Immature natural killer cell (primary cell): ENCODE results near the gene LHX6. TPM values are rescaled to one million over a fixed set of nuclear protein-coding genes. Genes with fewer than 3 reads are reported as not detected.

Experiments used
- DNase-seq, 3 donors: peaks; one replicate each; pipeline ENCODE4 v3.0.0; 2022; ENCODE audit warnings: mixed read lengths in 1 of 3
- H3K27ac Mint-ChIP-seq, 6 donors: one replicate each; pipeline ENCODE4 v1.8.0; 2020; ENCODE audit warnings: mixed read lengths in 6 of 6, mild to moderate bottlenecking in 5 of 6, inconsistent platforms in 4 of 6, moderate library complexity in 3 of 6
- H3K27me3 Mint-ChIP-seq, 3 donors: one replicate each; pipeline ENCODE4 v1.8.0; 2020 to 2021; ENCODE audit warnings: low read depth in 3 of 3, mild to moderate bottlenecking in 3 of 3, mixed read lengths in 3 of 3, moderate library complexity in 3 of 3, inconsistent platforms in 1 of 3
- H3K36me3 Mint-ChIP-seq, 3 donors: one replicate each; pipeline ENCODE4 v1.8.0; 2020; ENCODE audit warnings: mixed read lengths in 3 of 3, inconsistent platforms in 2 of 3, mild to moderate bottlenecking in 2 of 3
- H3K4me1 Mint-ChIP-seq, 2 donors: one replicate each; pipeline ENCODE4 v1.8.0; 2020; ENCODE audit warnings: inconsistent platforms in 2 of 2, mild to moderate bottlenecking in 2 of 2, mixed read lengths in 2 of 2, moderate library complexity in 1 of 2
- H3K4me3 Mint-ChIP-seq, 5 donors: one replicate each; pipeline ENCODE4 v1.8.0; 2020; ENCODE audit warnings: mild to moderate bottlenecking in 5 of 5, mixed read lengths in 5 of 5, inconsistent platforms in 3 of 5, moderate library complexity in 3 of 5
- H3K9me3 Mint-ChIP-seq, 6 donors: one replicate each; pipeline ENCODE4 v1.8.0; 2020; ENCODE audit warnings: mild to moderate bottlenecking in 6 of 6, mixed read lengths in 6 of 6, inconsistent platforms in 4 of 6, moderate library complexity in 3 of 6
- polyA plus RNA-seq, 3 donors: library from polyadenylated mRNA; unstranded; fragments of 300-500 nt; fragmentation: Illumina TruSeq; gene quantifications; one replicate each; pipeline ENCODE4 v1.2.3, GENCODE V29; 2021

The LHX6 gene
- polyA plus RNA-seq, 3 donors from 2014 or later, result not detected

GRCh38 chr9:122216798-122217418 is 11.8 kb downstream of the LHX6 start:
- peaks cover 23 to 50% (median 32%) of the 10 kb centered on the region in 3 donors for H3K27me3 Mint-ChIP-seq

DNA sequence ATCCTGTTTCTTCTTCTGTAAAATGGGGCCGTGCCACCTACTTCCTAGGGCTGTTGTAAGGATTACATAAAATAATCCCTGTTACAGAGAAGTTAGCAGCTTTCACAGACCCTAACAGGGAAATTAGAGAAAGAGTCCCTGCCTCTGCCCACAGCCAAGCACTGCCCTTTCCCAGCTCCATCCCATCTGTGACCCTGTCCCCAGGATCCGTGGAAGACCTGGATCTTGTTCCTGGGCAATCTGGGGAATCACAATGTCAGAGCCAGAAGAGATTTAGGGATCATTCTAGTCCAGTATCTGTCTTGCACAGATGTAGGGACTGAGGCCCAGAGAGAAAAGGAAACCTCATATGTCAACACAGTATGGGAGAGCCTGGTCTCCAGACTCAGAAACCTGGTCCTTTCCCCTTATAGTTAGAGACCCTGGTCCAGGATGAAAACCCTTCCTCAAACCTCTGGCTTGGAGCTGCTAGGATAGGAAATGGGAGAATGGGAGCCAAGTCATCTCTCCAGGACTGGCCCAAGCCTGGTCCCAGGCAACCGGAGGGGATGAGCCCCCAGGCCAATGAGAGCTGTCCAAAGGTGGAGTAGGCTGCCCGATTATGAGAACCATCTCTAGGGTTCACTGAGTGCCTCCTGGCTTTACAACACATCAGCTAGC is 12.5 kb downstream of the LHX6 start:
- no peaks in the 10 kb centered on the region for H3K36me3 Mint-ChIP-seq
- H3K9me3 Mint-ChIP-seq, result peaks cover 0 to 1% (median 0%) of the 10 kb centered on the region in 6 donors
- no peak for DNase-seq
- peaks cover 25 to 48% (median 32%) of the 10 kb centered on the region in 3 donors for H3K27me3 Mint-ChIP-seq
- no peak overlapping the region for H3K4me3 Mint-ChIP-seq
- peaks cover 19 to 20% of the 10 kb centered on the region in 2 donors for H3K4me1 Mint-ChIP-seq
- H3K27ac Mint-ChIP-seq, result no peak overlapping the region

More at GRCh38 chr9:122216798-122217418, 11.8 kb downstream of the LHX6 start:
- Mint-ChIP-seq H3K36me3 (no peaks in the 10 kb centered on the region), H3K27ac (no peak overlapping the region), H3K4me3 (no peak overlapping the region), H3K9me3 (peaks cover 0 to 1% (median 0%) of the 10 kb centered on the region in 6 donors), H3K4me1 (peaks cover 19 to 20% of the 10 kb centered on the region in 2 donors)
- no peak for DNase-seq

- no peak for DNase-seq
- no peaks in the 10 kb centered on the region for H3K36me3 Mint-ChIP-seq
- peaks cover 19 to 20% of the 10 kb centered on the region in 2 donors for H3K4me1 Mint-ChIP-seq
- H3K27ac Mint-ChIP-seq, result no peak overlapping the region
- H3K4me3 Mint-ChIP-seq, result no peak overlapping the region
- peaks cover 0 to 1% (median 0%) of the 10 kb centered on the region in 6 donors for H3K9me3 Mint-ChIP-seq
- peaks cover 26 to 49% (median 30%) of the 10 kb centered on the region in 3 donors for H3K27me3 Mint-ChIP-seq
Measured at GRCh38 chr9:122215663-122216062, 13.1 kb downstream of the LHX6 start.

DNA sequence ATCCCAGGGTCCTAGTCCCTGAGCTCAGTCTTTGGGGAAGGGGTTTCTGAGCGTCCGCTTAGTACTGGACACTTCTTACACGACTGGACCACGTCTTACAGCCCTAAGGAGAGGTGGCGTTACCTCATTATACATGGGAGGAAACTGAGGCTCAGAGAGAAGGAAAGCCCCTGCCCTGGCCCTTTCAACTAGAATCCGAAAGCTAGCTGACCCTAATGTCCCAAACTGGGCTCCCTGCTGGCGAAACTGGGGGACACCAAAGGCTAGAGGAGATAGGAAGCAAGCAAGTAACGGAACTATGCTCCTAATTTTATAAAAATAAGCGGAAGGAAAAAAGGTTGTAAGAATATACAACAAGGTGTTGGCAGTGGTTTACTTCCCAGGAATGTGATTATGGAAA is 14.2 kb downstream of the LHX6 start:
- no peak for DNase-seq
- Mint-ChIP-seq H3K4me1 (peaks cover 17 to 19% of the 10 kb centered on the region in 2 donors), H3K27me3 (peaks cover 22 to 43% (median 25%) of the 10 kb centered on the region in 3 donors), H3K9me3 (peaks cover 0 to 1% (median 0%) of the 10 kb centered on the region in 6 donors), H3K27ac (no peak overlapping the region), H3K36me3 (no peaks in the 10 kb centered on the region), H3K4me3 (peak overlapping the region; percentile 71 to 79 (median 72))

DNA sequence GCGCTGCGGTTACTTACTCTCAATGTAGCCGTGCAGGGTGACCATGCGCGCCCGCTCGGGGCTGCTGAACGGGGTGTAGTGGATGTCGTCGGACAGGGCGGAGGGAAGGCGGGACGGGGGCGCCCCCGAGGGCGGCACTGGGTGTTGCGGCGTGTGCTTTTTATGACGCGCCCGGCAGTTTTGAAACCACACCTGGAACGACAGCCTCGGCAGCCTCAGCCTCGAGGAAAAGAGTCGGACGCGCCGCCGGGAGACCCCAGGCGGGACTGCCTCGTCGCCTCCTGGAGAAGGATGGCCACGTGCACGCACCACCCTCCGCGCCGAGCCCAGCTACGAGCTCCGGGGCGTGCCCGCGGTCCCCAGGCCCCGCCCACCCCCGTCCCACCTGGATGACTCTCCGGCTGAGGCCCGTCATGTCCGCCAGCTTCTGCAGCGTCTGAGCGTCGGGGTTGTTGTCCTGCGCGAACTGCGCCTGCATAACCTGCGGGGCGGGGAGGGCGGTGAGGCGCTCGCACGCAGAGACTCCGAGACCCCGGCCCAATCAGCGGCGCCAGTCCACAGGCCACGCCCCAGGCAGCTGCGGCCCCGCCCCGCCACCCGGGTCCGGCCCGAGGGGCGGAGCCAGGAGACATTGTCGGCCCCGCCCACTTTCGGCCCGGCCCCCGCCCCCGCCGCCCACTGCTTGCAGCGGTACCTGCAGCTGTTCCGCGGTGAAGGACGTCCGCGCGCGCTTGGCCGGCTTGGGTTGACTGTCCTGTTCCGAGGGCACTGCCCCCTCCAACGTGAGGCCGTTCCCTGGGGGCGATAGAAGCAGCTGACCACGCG is 15.0 kb downstream of the LHX6 start:
- Mint-ChIP-seq H3K27me3 (peaks cover 20 to 39% (median 20%) of the 10 kb centered on the region in 3 donors), H3K4me3 (peak overlapping the region; percentile 71 to 79 (median 72)), H3K27ac (no peak overlapping the region), H3K4me1 (peaks cover 14 to 16% of the 10 kb centered on the region in 2 donors), H3K36me3 (no peaks in the 10 kb centered on the region), H3K9me3 (peaks cover 0 to 1% (median 0%) of the 10 kb centered on the region in 6 donors)
- peak; percentile 22 to 31 (median 24) for DNase-seq

- peaks cover 14 to 36% (median 16%) of the 10 kb centered on the region in 3 donors for H3K27me3 Mint-ChIP-seq
- H3K4me3 Mint-ChIP-seq, result peak overlapping the region; percentile 57 to 71 (median 64)
- H3K27ac Mint-ChIP-seq, result no peak overlapping the region
- H3K9me3 Mint-ChIP-seq, result no peaks in the 10 kb centered on the region
- peaks cover 8 to 11% of the 10 kb centered on the region in 2 donors for H3K4me1 Mint-ChIP-seq
- DNase-seq, result no peak
- H3K36me3 Mint-ChIP-seq, result no peaks in the 10 kb centered on the region
Measured at GRCh38 chr9:122213102-122213588, 15.6 kb downstream of the LHX6 start.

DNA sequence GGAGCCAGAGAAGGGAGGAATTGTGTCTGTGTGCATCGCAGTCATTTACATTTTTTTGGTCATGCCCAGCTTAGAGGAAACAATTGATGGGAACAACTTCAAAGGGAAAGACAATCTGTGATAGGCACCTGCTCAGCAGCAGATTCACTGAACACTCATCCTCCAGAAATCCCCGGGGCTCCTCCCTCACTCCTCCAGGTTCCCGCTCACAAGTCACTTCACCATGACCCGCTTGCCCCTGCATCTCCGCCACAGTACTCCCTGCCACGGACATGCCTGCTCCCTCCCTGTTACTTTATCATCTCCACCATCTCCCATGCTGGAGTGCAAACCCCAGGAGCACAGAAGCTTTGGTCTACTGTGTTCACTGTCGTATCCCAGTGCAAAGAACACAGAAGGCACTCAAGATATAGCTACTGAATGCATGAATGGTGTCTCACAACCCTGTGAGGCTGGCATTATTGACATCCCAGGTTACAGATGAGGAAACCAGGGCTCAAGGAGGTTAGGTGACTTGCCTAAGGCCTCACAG is 16.2 kb downstream of the LHX6 start:
- DNase-seq, result no peak

DNA sequence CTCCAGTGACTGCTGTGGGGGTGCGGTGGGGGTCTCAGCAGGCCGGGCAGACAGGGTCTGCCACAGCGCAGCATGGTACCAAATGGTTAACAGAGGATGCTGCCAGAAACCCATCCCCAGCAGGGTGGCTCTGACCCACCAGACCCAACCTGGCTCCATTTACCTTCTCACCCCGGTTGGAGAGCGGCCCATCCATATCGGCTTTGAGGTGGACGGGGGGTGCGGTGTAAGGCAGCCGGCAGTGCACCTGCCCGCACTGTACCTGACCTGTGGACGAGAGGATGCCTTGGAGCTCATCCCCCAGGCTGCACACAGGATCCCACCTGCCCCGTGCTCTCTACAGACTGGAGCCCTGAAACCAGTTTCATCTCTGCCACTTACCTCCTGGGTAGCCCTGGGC is 19.3 kb downstream of the LHX6 start:
- peaks cover 7 to 8% of the 10 kb centered on the region in 2 donors for H3K4me1 Mint-ChIP-seq
- H3K4me3 Mint-ChIP-seq, result no peak overlapping the region
- no peaks in the 10 kb centered on the region for H3K36me3 Mint-ChIP-seq
- DNase-seq, result no peak
- no peaks in the 10 kb centered on the region for H3K9me3 Mint-ChIP-seq
- peaks cover 8 to 17% (median 13%) of the 10 kb centered on the region in 3 donors for H3K27me3 Mint-ChIP-seq
- no peak overlapping the region for H3K27ac Mint-ChIP-seq

More for the DNA sequence above, 16.2 kb downstream of the LHX6 start:
- Mint-ChIP-seq H3K4me1 (peaks cover 7 to 11% of the 10 kb centered on the region in 2 donors), H3K4me3 (peak overlapping the region; percentile 57 to 71 (median 64)), H3K9me3 (no peaks in the 10 kb centered on the region), H3K27me3 (peaks cover 11 to 34% (median 18%) of the 10 kb centered on the region in 3 donors), H3K27ac (no peak overlapping the region), H3K36me3 (no peaks in the 10 kb centered on the region)

DNA sequence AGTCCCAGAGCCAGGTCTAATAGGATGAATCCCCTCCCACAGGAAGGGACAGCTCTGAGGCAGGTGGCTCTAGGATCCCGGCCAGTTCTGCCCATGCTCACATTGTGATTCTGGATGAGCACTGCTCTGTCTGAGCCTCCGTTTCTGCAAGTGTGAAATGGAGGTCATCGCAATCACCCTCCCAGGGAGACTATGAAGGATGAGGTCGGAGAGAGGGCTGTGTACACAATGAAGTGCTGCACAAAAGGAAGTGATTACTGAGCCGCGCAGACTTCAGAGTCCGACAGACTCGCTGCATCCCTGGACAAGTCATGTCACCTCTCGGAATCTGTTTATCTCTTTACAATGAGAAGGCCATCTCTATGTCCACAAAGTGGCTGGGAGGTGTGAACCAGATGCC is 21.7 kb downstream of the LHX6 start:
- peaks cover 6 to 10% (median 8%) of the 10 kb centered on the region in 3 donors for H3K27me3 Mint-ChIP-seq
- no peaks in the 10 kb centered on the region for H3K4me1 Mint-ChIP-seq
- H3K36me3 Mint-ChIP-seq, result no peaks in the 10 kb centered on the region
- DNase-seq, result no peak
- H3K27ac Mint-ChIP-seq, result no peak overlapping the region
- no peak overlapping the region for H3K4me3 Mint-ChIP-seq
- H3K9me3 Mint-ChIP-seq, result no peaks in the 10 kb centered on the region

GRCh38 chr9:122206118-122207046 is 22.4 kb downstream of the LHX6 start:
- Mint-ChIP-seq H3K27me3 (peaks cover 5 to 8% (median 8%) of the 10 kb centered on the region in 3 donors), H3K4me3 (no peak overlapping the region), H3K36me3 (no peaks in the 10 kb centered on the region), H3K27ac (no peak overlapping the region), H3K4me1 (no peaks in the 10 kb centered on the region), H3K9me3 (no peaks in the 10 kb centered on the region)
- no peak for DNase-seq

- no peak overlapping the region for H3K27ac Mint-ChIP-seq
- no peaks in the 10 kb centered on the region for H3K9me3 Mint-ChIP-seq
- peaks cover 2 to 8% (median 4%) of the 10 kb centered on the region in 3 donors for H3K27me3 Mint-ChIP-seq
- no peak for DNase-seq
- no peak overlapping the region for H3K4me3 Mint-ChIP-seq
- H3K36me3 Mint-ChIP-seq, result no peaks in the 10 kb centered on the region
- no peaks in the 10 kb centered on the region for H3K4me1 Mint-ChIP-seq
Measured at GRCh38 chr9:122205176-122205575, 23.6 kb downstream of the LHX6 start.

DNA sequence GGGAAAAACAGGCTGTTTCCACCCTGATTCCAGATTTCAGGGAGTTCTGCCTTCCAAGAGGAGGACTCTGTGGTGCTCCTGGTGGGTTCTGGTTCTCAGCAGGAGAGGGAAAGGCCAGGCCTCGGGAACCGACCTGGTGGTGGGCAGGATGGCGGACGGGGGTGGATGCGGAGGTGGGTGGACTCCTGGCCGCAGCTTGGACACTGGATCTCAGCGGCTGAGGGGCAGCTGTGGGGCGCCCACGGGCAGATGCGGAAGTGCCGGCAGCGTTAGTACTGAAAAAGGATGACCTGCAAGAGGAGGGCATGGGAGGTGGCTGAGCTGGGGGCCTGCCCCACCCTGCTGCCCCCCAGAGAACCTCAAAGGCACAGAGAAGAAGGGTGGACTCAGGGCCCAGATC is 24.3 kb downstream of the LHX6 start:
- no peak for DNase-seq
- Mint-ChIP-seq H3K9me3 (no peaks in the 10 kb centered on the region), H3K27me3 (peaks cover 0 to 8% (median 4%) of the 10 kb centered on the region in 3 donors), H3K4me1 (no peaks in the 10 kb centered on the region), H3K4me3 (no peak overlapping the region), H3K27ac (no peak overlapping the region), H3K36me3 (no peaks in the 10 kb centered on the region)
